Psoas muscle (tissue), 8 donors: Measurements from ENCODE around the gene GRM5. TPM values are rescaled to one million over a fixed set of nuclear protein-coding genes. Genes with fewer than 3 reads are reported as not detected.

ENCODE experiments used
- ATAC-seq, 4 donors: fragments of 200-7000 bp; cut with Tn5 transposase; one replicate each; pipeline ENCODE4 v1.9.1; 2020; ENCODE audit warnings: moderate library complexity in 3 of 4, mild to moderate bottlenecking in 2 of 4
- DNase-seq, 2 donors: peaks; one replicate each; pipeline ENCODE4 v3.0.0-alpha.2; 2020
- H3K27ac ChIP-seq: fragments of 200-600 bp; one replicate; pipeline ENCODE4 v1.8.0; 2022
- H3K27me3 ChIP-seq, 3 donors: fragments of 200-600 bp in 1 of 3; one replicate each; pipeline versions ENCODE4 v1.6.1 to v1.8.0; 2013 to 2022; ENCODE audit warnings: low read length in 2 of 3, mild to moderate bottlenecking in 2 of 3, moderate library complexity in 1 of 3; ENCODE audit not compliant: insufficient read depth in 3 of 3
- H3K36me3 ChIP-seq, 2 donors: fragments of 200-600 bp in 1 of 2; one replicate each; pipeline versions ENCODE4 v1.6.1 to v1.8.0; 2013 to 2022; ENCODE audit warnings: low read depth in 1 of 2, mild to moderate bottlenecking in 1 of 2, moderate library complexity in 1 of 2; ENCODE audit not compliant: insufficient read depth in 1 of 2
- H3K4me1 ChIP-seq: fragments of 200-600 bp; one replicate; pipeline ENCODE4 v1.8.0; 2022
- H3K4me3 ChIP-seq: fragments of 200-600 bp; one replicate; pipeline ENCODE4 v1.8.0; 2022; ENCODE audit warnings: mild to moderate bottlenecking
- H3K9me3 ChIP-seq: fragments of 200-600 bp; one replicate; pipeline ENCODE4 v1.8.0; 2022
- WGBS, 3 donors: extraction: QIAGEN DNeasy Blood & Tissue Kit; methylation state at CpG; one replicate each; pipeline versions ENCODE4 v1.1.6 to v1.1.7; 2013; 5-methylcytosine and 5-hydroxymethylcytosine counted together
- intact Hi-C, 2 donors: fragments of 100-400 bp; cut with DNase I; formaldehyde crosslinking; loops; one replicate each; pipeline versions ENCODE4 v1.11.0 to v1.14.2; 2022
- polyA plus RNA-seq, 3 donors: library from polyadenylated mRNA; stranded (reverse); fragments of 200-250 nt; gene quantifications; one replicate each; pipeline ENCODE4 v1.2.3, GENCODE V29; 2013
- total RNA-seq, 4 donors: library from RNA; stranded (reverse); fragmentation: NEBNext Ultra II Directional in 2 of 4; extraction: Animal tissue kit (Norgen Biotek cat#: 25700) in 2 of 4; gene quantifications; one replicate each; pipeline versions ENCODE4 v1.2.1 to v1.2.4, GENCODE V29; 2021 to 2023
- TF ChIP-seq, protein P1 (sequence below): fragments of 200-600 bp; IDR thresholded peaks from one replicate; pipeline ENCODE4 v1.8.0; 2022; ENCODE audit warnings: antibody characterized with exemption
- donor health status: healthy with polysubstance abuse.
- donor health status: DM: no; HTN: no; CAD: no; lungs with moderate emphysema.
- donor health status: Bipolar disorder and iron deficiency.
- donor health status: healthy.
- donor health status: DM: yes; HTN: yes; CAD: no.
- donor health status: DM: no; HTN: no; CAD: no.
- donor health status: DM: no; HTN: no; CAD: no.
- donor health status: DM: yes; HTN: yes; CAD: no.

The GRM5 gene
- total and polyA plus RNA-seq, 7 donors: under 0.01 TPM; not detected in 6

DNA sequence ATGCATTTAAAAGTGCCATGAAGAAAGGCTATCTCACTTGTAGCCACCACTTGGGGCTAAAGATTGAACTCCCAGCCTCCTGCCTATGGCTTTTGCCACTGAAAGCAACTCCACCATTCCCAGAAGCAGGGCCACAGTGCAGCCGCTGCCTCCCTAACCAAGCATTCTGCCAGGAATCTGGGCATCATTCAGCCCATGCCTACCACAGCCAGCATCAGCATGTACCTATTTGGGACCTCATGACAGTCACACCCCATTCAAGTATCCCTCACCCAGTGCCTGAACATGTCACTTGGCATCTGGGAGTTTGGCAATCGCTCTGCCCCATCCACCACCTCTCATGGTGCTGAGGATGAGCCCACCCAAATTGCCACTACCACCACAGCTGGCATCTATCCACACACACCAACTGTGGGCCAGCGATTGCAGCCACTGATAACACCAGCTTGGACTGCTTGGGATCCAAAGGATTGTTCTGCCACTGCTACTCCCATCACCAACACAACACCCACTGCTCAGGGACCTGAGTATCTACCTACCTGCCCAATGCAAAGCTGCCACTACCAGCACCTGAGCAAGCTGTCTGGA lies 234.4 kb downstream of the GRM5 start:
- H3K4me1 ChIP-seq: no peaks in the 10 kb centered on the region
- H3K36me3 ChIP-seq: no peaks in the 10 kb centered on the region
- H3K27me3 ChIP-seq: no peaks in the 10 kb centered on the region
- no peak overlapping the region for H3K4me3 ChIP-seq
- intact Hi-C loops: no loop called here
- H3K27ac ChIP-seq: no peak overlapping the region
- DNase-seq: peak in 1 of 2 donors; percentile 23
- TF ChIP-seq, protein P1, sequence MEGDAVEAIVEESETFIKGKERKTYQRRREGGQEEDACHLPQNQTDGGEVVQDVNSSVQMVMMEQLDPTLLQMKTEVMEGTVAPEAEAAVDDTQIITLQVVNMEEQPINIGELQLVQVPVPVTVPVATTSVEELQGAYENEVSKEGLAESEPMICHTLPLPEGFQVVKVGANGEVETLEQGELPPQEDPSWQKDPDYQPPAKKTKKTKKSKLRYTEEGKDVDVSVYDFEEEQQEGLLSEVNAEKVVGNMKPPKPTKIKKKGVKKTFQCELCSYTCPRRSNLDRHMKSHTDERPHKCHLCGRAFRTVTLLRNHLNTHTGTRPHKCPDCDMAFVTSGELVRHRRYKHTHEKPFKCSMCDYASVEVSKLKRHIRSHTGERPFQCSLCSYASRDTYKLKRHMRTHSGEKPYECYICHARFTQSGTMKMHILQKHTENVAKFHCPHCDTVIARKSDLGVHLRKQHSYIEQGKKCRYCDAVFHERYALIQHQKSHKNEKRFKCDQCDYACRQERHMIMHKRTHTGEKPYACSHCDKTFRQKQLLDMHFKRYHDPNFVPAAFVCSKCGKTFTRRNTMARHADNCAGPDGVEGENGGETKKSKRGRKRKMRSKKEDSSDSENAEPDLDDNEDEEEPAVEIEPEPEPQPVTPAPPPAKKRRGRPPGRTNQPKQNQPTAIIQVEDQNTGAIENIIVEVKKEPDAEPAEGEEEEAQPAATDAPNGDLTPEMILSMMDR: no peak
- H3K9me3 ChIP-seq: no peaks in the 10 kb centered on the region
- ATAC-seq: no peak
- WGBS, 3 donors: 71 to 84% (median 74%) methylated on average over 3 of the region's 3 CpGs

DNA sequence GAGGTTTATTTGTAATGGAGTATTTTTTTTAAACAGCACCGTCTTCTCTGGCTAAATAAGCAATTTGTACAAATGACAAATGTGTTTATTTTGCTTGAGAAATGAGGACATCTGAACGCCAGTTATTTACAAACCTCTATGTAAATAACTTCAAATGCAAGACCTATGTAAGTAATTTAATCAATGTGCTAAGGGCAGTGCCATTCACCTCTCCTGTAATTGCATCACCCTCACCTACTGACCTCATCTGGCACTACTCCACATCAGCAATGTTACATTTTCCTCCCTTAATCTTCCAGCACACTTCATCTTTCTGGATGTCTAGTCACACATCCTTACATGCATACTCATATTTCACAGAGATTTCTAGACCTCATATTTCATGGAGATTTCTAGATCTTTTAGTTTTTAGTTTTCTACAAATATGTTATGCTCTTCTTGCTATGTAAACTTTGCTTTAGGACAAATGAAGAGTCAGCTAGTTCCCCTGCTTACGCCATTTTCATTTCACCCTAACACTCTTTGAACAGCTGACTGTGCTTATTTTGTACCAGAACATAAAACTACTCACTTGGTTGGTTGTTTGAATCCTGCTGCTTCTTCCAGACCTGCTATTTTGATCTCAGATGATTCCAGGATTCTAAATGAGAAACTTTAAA lies 238.6 kb downstream of the GRM5 start:
- WGBS, 3 donors: 47 to 56% (median 51%) methylated on average over 3 of the region's 3 CpGs
- H3K4me3 ChIP-seq: no peak overlapping the region
- H3K27ac ChIP-seq: no peak overlapping the region
- intact Hi-C loops: no loop called here
- no peaks in the 10 kb centered on the region for H3K9me3 ChIP-seq
- no peaks in the 10 kb centered on the region for H3K27me3 ChIP-seq
- no peaks in the 10 kb centered on the region for H3K4me1 ChIP-seq
- DNase-seq (no peak), ATAC-seq (no peak)
- TF ChIP-seq, protein P1: no peak
- no peaks in the 10 kb centered on the region for H3K36me3 ChIP-seq

DNA sequence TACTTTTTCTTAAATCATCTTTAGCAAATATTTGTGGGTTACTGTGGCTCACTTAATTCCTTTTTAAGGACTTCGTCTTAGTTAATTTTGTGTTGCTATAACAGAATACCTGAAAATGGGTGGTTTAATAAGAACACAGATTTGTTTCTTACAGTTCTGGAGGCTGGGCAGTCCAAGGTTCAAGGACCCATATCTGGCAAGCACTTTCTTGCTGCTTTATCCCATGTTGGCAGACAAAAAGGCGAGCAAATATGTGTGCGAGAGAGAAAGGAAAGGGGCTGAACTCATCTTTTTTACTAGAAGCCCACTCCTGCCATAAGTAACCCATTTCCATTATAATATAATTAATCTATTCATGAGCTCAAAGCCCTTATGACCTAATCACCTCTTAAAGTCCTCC lies 246.2 kb downstream of the GRM5 start:
- Histone ChIP-seq H3K9me3 (peaks cover 4% of the 10 kb centered on the region), H3K4me1 (no peaks in the 10 kb centered on the region), H3K27ac (no peak overlapping the region), H3K4me3 (no peak overlapping the region), H3K36me3 (no peaks in the 10 kb centered on the region), H3K27me3 (no peaks in the 10 kb centered on the region)
- TF ChIP-seq, protein P1: no peak
- 88 to 92% (median 89%) methylated on average over 3 of the region's 3 CpGs for WGBS, 3 donors
- intact Hi-C loops: no loop called here
- no peak for ATAC-seq
- no peak for DNase-seq

GRCh38 chr11:88818978-88819377 lies 246.8 kb downstream of the GRM5 start:
- intact Hi-C loops: no loop called here
- Histone ChIP-seq H3K4me3 (no peak overlapping the region), H3K27me3 (no peaks in the 10 kb centered on the region), H3K27ac (no peak overlapping the region), H3K36me3 (no peaks in the 10 kb centered on the region), H3K9me3 (peaks cover 5% of the 10 kb centered on the region), H3K4me1 (no peaks in the 10 kb centered on the region)
- no peak for DNase-seq
- ATAC-seq: no peak
- TF ChIP-seq, protein P1: no peak

GRCh38 chr11:88815505-88815904 lies 250.3 kb downstream of the GRM5 start:
- intact Hi-C loops: no loop called here
- Histone ChIP-seq H3K9me3 (peaks cover 5% of the 10 kb centered on the region), H3K36me3 (no peaks in the 10 kb centered on the region), H3K4me1 (no peaks in the 10 kb centered on the region), H3K4me3 (no peak overlapping the region), H3K27ac (no peak overlapping the region), H3K27me3 (no peaks in the 10 kb centered on the region)
- ATAC-seq (no peak), DNase-seq (no peak)
- TF ChIP-seq, protein P1: no peak
- 48 to 58% (median 54%) methylated on average over 3 of the region's 3 CpGs for WGBS, 3 donors
